ENCODE data around the gene CTTNBP2NL. TPM values are rescaled to one million over a fixed set of nuclear protein-coding genes. Genes with fewer than 3 reads are reported as not detected.

CTTNBP2NL gene
- polyA plus RNA-seq, 1 experiment = 30.5 TPM

- H3K27me3 ChIP-seq (ENCODE audit: control insufficient read depth, insufficient read depth, low read length) = no peaks in the 10 kb centered on the region
- DNase-seq (ENCODE audit: low read depth, low spot score) = no peak
- no peak for TF ChIP-seq CTCF (IDR thresholded peaks at IDR 0.05; ENCODE audit: low read depth, low read length)
- H3K4me3 ChIP-seq (ENCODE audit: low read depth, low read length) = no peak overlapping the region
- no peaks in the 10 kb centered on the region for H3K9me3 ChIP-seq (ENCODE audit: control insufficient read depth, insufficient read depth, low read length)
- no peak overlapping the region for H3K27ac ChIP-seq (ENCODE audit: low read depth, low read length)
- POLR2A ChIA-PET = interaction anchor here (0.6 to 1.4 kb wide), 3 partner anchors 11 to 161 kb away, joined by 3 to 13 read pairs (median 3); partner anchors contain the start of gene ST7L
- CTCF ChIA-PET = interaction anchor here (0.8 to 3.2 kb wide), 6 partner anchors 8 to 156 kb away, joined by 3 to 22 read pairs (median 4); partner anchors contain the start of gene CTTNBP2NL
Measured at GRCh38 chr1:112457955-112458354, 61.9 kb downstream of the CTTNBP2NL start.

- no peaks in the 10 kb centered on the region for H3K9me3 ChIP-seq (ENCODE audit: control insufficient read depth, insufficient read depth, low read length)
- DNase-seq (ENCODE audit: low read depth, low spot score) = no peak
- ChIA-PET POLR2A (interaction anchor here (0.6 kb wide), 2 partner anchors 28 to 160 kb away, joined by 3 to 5 read pairs; partner anchors contain the start of gene ST7L), CTCF (interaction anchor here (0.8 to 3.2 kb wide), 7 partner anchors 8 to 215 kb away, joined by 3 to 22 read pairs (median 3); partner anchors contain the start of gene CTTNBP2NL)
- no peaks in the 10 kb centered on the region for H3K27me3 ChIP-seq (ENCODE audit: control insufficient read depth, insufficient read depth, low read length)
- no peak for TF ChIP-seq CTCF (IDR thresholded peaks at IDR 0.05; ENCODE audit: low read depth, low read length)
- no peak overlapping the region for H3K4me3 ChIP-seq (ENCODE audit: low read depth, low read length)
- H3K27ac ChIP-seq (ENCODE audit: low read depth, low read length) = no peak overlapping the region
Measured at GRCh38 chr1:112458756-112459155, 62.7 kb downstream of the CTTNBP2NL start.

- Histone ChIP-seq H3K4me3 (ENCODE audit: low read depth, low read length) (no peak overlapping the region), H3K9me3 (ENCODE audit: control insufficient read depth, insufficient read depth, low read length) (no peaks in the 10 kb centered on the region), H3K27me3 (ENCODE audit: control insufficient read depth, insufficient read depth, low read length) (no peaks in the 10 kb centered on the region), H3K27ac (ENCODE audit: low read depth, low read length) (no peak overlapping the region)
- no peak for DNase-seq (ENCODE audit: low read depth, low spot score)
- no peak for TF ChIP-seq CTCF (IDR thresholded peaks at IDR 0.05; ENCODE audit: low read depth, low read length)
- ChIA-PET CTCF (no interaction called here), POLR2A (interaction anchor here (0.7 kb wide), 1 partner anchor 80 kb away, joined by 3 read pairs; no protein-coding TSS in a partner anchor)
Measured at GRCh38 chr1:112460615-112461014, 64.6 kb downstream of the CTTNBP2NL start.

GRCh38 chr1:112461200-112461871, 65.3 kb downstream of the CTTNBP2NL start:
- no peaks in the 10 kb centered on the region for H3K9me3 ChIP-seq (ENCODE audit: control insufficient read depth, insufficient read depth, low read length)
- ChIA-PET CTCF (interaction anchor here (0.6 to 1.4 kb wide), 3 partner anchors 16 to 70 kb away, joined by 3 to 5 read pairs (median 4); no protein-coding TSS in a partner anchor), POLR2A (interaction anchor here (0.6 to 0.7 kb wide), 2 partner anchors 61 to 79 kb away, joined by 3 to 8 read pairs; no protein-coding TSS in a partner anchor)
- no peak for DNase-seq (ENCODE audit: low read depth, low spot score)
- no peak overlapping the region for H3K27ac ChIP-seq (ENCODE audit: low read depth, low read length)
- no peak overlapping the region for H3K4me3 ChIP-seq (ENCODE audit: low read depth, low read length)
- no peak for TF ChIP-seq CTCF (IDR thresholded peaks at IDR 0.05; ENCODE audit: low read depth, low read length)
- no peaks in the 10 kb centered on the region for H3K27me3 ChIP-seq (ENCODE audit: control insufficient read depth, insufficient read depth, low read length)

- TF ChIP-seq CTCF (IDR thresholded peaks at IDR 0.05; ENCODE audit: low read depth, low read length) = no peak
- no peaks in the 10 kb centered on the region for H3K9me3 ChIP-seq (ENCODE audit: control insufficient read depth, insufficient read depth, low read length)
- DNase-seq (ENCODE audit: low read depth, low spot score) = no peak
- no peak overlapping the region for H3K4me3 ChIP-seq (ENCODE audit: low read depth, low read length)
- CTCF ChIA-PET = interaction anchor here (0.7 to 6.3 kb wide), 5 partner anchors 39 to 940 kb away, joined by 3 to 125 read pairs (median 5); partner anchors contain the start of gene CTTNBP2NL
- POLR2A ChIA-PET = no interaction called here
- no peak overlapping the region for H3K27ac ChIP-seq (ENCODE audit: low read depth, low read length)
- no peaks in the 10 kb centered on the region for H3K27me3 ChIP-seq (ENCODE audit: control insufficient read depth, insufficient read depth, low read length)
Measured at GRCh38 chr1:112462953-112463279, 66.9 kb downstream of the CTTNBP2NL start.

Data from AG04450 (cell line).